Kidney capillary endothelial cell (primary cell): ENCODE results near the gene EIF3M.
"Not testable (repeated sequence)": the region's sequence is repeated elsewhere in the genome, so short reads cannot be mapped to it uniquely, and the experiment has no call there.

Source experiments
- DNase-seq: peaks from one replicate; pipeline ENCODE4 v3.0.0-alpha.2; 2018; ENCODE audit warnings: low spot score

EIF3M gene

DNA sequence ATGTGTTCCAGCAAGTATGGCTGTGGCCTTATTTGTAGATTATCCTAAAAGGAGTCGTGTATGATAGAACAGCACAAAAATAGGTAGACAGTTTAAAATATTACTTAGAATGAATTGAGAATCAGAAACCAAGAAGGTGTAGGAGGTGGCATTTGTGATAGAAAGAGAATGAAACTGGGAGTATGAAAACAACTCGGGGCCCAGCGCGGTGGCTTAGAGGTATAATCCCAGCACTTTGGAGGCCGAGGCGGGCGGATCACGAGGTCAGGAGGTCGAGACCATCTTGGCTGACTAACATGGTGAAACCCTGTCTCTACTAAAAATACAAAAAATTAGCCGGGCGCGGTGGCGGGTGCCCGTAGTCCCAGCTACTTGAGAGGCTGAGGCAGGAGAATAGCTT is 12.5 kb downstream of the EIF3M start:
- DNase-seq: not testable (repeated sequence)

DNA sequence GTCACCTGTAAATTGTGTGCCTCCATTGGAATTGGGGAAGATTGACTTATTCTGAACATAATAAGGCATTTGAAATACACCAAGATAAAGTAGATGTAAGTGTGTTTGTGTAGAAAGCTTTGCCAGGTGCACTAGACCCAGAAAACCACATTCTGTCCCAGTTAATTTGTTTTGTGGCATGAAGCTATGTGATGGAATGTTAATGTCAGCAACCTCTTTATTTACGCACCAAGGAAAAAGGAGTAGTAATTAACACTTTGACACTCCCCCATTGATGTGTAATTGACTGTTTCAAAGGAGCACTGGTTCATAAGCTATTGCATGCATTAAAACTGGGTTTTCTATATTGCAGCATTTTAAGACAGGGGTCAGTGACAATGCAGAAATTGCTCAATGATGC is 14.3 kb downstream of the EIF3M start:
- DNase-seq: no peak

DNA sequence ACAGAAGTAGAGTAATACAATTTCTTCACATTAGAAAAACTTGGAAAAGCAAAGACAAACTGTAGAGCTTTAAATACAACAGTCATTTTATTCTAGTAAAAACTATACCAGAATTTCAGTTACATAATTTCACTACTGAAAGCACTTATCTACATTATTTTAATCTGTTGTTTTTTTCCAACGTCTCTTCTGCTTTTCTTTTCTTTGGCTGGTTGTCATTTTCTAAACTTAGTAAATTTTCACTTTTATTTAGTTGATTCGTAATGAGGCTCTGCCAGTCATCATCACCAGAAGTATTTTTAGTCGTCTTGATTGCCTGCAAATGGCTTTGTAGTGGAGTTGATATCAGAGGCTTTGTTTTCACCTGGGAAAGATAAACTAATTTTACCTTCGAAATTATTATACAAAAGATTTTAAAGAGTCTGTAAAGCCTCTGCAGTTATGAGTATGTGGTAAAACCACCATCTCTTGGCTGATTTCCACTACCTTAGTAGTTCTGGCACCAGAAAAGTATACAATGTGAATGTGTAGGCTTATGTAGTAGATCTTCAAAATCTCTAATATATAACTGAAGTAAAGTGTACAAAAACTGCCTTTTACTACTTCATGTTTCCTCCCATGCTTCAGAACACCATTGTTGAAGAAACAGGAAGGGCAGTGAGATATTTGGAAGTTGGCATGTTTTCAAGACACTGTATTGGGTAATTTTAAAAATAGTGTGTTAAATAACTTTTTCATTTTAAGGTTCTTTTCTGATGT is 19.2 kb downstream of the EIF3M start:
- peak; percentile 21 for DNase-seq

DNA sequence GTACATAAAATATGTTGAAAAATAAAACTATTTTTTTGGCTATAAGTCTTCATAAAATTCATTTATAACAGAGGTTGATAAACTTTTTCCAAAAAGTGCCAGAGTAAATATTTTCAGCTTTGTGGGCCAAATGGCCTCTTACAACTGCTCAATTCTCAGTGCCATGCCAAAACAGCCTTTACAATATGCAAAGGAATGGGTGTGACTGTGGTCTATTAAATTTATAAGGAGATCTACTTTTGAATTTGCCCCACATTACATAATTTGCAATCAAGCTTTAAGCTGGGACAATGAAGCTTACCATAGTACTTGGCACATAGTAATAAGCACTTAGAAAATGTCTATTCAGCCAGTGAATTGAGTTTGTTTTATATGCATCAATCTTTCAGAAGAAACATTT is 22.6 kb downstream of the EIF3M start:
- DNase-seq: no peak

DNA sequence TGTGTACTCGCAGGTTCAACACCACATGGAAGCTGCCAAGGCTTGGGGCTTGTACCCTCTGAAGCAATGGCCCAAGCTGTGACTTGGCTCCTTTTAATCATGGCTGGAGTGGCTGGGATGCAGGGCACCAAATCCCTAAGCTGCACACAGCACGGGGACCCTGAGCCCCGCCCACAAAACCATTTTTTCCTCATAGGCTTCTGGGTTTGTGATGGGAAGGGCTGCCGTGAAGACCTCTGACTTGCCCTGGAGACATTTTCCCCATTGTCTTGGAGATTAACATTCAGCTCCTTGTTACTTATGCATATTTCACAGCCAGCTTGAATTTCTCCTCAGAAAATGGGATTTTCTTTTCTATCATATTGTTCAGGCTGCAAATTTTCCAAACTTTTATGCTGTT is 25.2 kb downstream of the EIF3M start:
- not testable (repeated sequence) for DNase-seq

DNA sequence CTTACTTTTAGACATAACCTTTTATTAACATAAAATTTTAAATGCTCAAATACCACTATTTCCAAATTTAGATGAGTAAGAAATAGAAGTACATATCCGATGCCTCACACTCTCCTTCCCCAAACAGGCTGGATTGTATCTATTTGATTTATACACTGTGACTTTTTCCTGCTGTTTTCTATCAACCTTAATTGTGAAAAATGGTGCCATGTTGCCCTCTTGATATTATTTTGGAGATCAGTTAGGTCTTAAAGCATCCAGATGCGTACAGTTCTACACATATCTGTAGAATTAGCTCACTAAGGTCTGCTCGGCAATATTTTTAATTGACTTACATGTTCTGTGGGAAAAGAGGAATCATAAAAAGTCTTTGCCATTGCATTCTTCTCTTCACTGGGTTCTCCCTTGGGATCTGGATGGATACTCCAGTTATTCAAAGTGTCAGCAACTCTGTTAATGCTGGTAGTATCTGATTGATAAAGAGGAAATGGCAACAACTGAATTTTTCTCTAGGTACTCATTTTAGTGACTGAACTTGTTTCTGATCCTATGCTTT is 27.2 kb downstream of the EIF3M start:
- no peak for DNase-seq

DNA sequence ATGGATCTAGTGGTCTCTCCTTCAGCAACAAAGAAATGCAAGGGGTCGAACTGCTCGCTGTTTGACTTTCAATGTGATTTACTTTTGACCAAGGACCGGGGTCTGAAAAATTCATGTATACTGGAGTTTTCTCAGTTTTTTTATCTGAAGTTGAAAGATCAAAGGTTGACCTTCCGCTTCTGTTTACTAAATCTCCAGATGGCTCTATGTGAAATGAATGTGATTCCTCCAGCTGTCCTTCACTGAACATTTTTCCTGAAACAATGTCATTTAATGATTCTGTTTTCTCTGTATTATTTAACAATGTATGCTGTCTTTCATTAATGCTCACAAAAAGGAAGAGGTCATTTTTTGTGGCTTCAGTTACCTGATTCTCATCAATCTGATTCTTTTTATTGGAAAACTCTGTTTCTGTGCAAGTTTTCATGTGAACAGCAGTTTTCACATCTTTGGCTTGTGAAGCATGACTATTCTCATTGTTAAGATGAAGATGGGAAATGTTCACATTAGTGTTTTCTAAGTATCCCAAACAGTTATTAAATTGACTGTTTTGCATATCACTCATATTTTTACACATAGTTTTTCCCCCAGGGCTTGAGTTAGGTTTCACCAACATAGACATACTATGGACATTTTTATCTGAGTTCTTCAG is 30.0 kb downstream of the EIF3M start:
- DNase-seq: no peak

DNA sequence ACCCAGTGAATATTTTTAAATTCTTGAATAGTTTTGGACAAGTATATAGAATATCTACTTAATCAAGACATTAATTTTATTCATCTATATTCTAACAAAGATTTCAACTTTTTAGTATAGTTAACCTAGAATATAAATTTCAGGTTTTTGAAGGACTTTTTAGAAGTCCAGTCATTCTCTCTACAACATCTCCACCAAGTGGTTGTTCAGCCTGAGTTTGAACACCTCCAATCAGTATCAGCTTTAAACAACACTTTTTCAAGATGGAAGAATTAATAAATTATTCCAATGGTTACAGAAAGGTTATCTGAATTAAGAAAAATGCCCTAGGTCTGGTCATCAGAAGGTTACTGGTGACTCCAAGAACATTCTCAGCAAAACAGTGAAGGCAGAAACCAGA is 31.8 kb downstream of the EIF3M start:
- DNase-seq: no peak

DNA sequence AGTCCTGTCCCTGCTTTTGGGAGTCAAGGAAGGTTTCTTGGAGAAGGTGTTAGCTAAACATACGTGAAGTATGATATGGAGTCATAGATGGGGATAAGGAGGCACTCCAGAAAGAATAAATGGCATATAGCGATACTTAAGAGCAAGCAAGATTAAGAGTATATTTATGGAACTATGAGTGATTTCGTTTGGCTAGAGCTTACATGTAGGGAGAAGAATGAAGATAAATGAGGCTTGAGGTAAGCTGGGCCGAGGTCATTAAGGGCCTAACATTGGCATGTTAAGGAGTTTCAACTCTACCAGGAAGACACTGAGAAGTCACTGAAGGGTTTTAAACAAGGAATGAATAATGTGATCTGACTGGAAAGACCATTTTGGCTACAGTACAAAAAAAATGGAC is 33.3 kb downstream of the EIF3M start:
- no peak for DNase-seq

DNA sequence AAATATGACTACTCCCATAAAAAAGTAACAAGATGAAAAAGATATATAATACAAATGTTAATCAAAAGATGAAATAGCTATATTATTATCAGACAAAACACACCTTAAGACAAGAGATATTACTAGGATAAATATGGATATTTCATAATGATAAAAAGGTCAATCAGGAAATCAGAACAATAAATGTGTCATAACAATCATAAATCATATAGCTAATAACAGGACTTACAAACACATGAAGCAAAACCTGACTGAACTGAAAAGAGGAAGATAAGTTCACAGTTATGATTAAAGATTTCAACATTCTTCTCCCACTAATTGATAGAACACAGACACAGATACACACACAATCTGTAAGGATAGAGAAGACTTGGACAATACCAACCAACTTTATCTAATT is 47.2 kb downstream of the EIF3M start:
- DNase-seq: no peak

DNA sequence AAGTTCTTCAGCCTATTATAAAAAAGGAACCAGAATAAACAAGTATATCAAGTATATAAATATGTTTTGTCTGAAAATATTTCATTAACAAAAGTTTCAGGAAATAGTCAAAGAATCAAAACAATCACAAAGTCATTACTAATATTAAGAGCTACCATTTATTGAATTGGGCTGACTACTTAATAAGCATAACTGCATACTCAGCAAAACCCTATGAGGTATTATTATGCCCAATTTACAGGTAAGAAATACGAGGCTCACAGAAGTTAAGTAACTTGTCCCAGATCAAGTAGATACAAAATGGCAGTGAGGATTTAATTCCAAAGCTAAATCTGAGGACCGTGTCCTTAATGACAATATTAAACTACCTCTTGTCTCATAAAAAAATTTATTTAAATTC is 52.2 kb downstream of the EIF3M start:
- no peak for DNase-seq

DNA sequence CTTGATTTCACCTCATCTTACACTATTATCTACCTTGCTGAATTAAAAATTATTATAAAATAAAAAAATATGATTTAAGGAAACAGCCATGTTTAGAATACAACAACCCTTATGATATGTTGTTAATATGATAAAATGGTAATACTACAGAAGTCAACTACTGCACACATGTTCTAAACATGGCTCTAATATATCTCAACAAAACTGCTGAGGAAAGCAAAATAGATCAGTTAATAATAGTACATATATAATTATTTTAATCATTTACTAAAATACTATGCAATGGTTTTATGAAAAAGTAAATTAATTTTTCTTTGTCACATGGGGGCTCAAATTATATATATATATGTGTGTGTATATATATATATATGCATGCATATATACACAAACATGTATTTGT is 57.7 kb downstream of the EIF3M start:
- no peak for DNase-seq

DNA sequence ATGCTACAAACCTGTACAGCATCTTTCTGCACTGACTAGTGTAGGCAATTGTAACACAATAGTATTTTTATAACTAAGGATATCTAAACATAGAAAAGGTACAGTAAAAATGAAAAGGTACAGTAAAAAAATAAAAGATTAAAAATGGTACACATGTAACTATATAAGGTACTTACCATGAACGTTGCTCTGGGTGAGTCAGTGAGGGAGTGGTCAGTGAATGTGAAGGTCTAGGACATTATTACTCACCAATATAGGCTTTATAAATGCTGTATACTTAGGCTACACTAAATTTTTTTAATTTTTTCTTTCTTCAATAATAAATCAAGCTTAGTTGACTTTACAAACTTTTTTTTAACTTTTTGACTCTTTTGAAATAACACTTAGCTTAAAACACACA is 59.9 kb downstream of the EIF3M start:
- no peak for DNase-seq
